H9 (cell line): ENCODE results near the gene MYBPHL. TPM values are rescaled to one million over a fixed set of nuclear protein-coding genes. Genes with fewer than 3 reads are reported as not detected.
A peak's percentile ranks its signal among the peaks of the same experiment; 100 is the strongest.

Source experiments
- DNase-seq: peaks from one replicate; pipeline ENCODE4 v3.0.0-alpha.2; 2017
- H2AFZ ChIP-seq: one replicate; pipeline ENCODE4 v1.6.1; 2013; ENCODE audit warnings: mild to moderate bottlenecking, low read length, control low read depth, moderate library complexity
- H2AK5ac ChIP-seq: 2 replicates; pipeline ENCODE4 v1.6.1; 2013; ENCODE audit warnings: low read length, control low read depth, mixed read lengths; ENCODE audit not compliant: insufficient read length
- H2BK120ac ChIP-seq: one replicate; pipeline ENCODE4 v1.6.1; 2013; ENCODE audit warnings: low read depth, mild to moderate bottlenecking, low read length, control low read depth, inconsistent platforms; ENCODE audit not compliant: poor library complexity, severe bottlenecking
- H2BK12ac ChIP-seq: 2 replicates; pipeline ENCODE4 v1.6.1; 2013; ENCODE audit warnings: low read length, control low read depth, mixed read lengths, low read depth; ENCODE audit not compliant: insufficient read length
- H2BK15ac ChIP-seq: 2 replicates; pipeline ENCODE4 v1.6.1; 2013; ENCODE audit warnings: low read depth, low read length, control low read depth
- H2BK20ac ChIP-seq: one replicate; pipeline ENCODE4 v1.6.1; 2013; ENCODE audit warnings: low read depth, mild to moderate bottlenecking, low read length, control low read depth, inconsistent platforms; ENCODE audit not compliant: poor library complexity, severe bottlenecking
- H2BK5ac ChIP-seq: 2 replicates; pipeline ENCODE4 v1.6.1; 2013; ENCODE audit warnings: low read length, control low read depth, mixed read lengths; ENCODE audit not compliant: insufficient read length
- H3K14ac ChIP-seq: 2 replicates; pipeline ENCODE4 v1.6.1; 2013; ENCODE audit warnings: low read length, control low read depth; ENCODE audit not compliant: insufficient read depth
- H3K18ac ChIP-seq: 2 replicates; pipeline ENCODE4 v1.6.1; 2013; ENCODE audit warnings: low read depth, mild to moderate bottlenecking, mixed read lengths, low read length, control low read depth; ENCODE audit not compliant: insufficient read length
- H3K23ac ChIP-seq: 2 replicates; pipeline ENCODE4 v1.6.1; 2013; ENCODE audit warnings: low read length, control low read depth, mixed read lengths, low read depth; ENCODE audit not compliant: insufficient read length
- H3K23me2 ChIP-seq: 2 replicates; pipeline ENCODE4 v1.6.1; 2013; ENCODE audit warnings: low read depth, mild to moderate bottlenecking, mixed read lengths, low read length, control low read depth; ENCODE audit not compliant: insufficient read length, poor library complexity, severe bottlenecking
- H3K27ac ChIP-seq: 2 replicates; pipeline ENCODE4 v1.5.1; 2013; ENCODE audit warnings: low read length, control low read depth, mixed read lengths, low read depth; ENCODE audit not compliant: insufficient read length
- H3K27me3 ChIP-seq: 2 replicates; pipeline ENCODE4 v1.6.1; 2013; ENCODE audit warnings: low read length, control low read depth, inconsistent platforms; ENCODE audit not compliant: insufficient read depth
- H3K4ac ChIP-seq: 2 replicates; pipeline ENCODE4 v1.6.1; 2013; ENCODE audit warnings: low read depth, mild to moderate bottlenecking, control low read depth, inconsistent platforms, low read length, moderate library complexity
- H3K4me1 ChIP-seq: 2 replicates; pipeline ENCODE4 v1.6.1; 2013; ENCODE audit warnings: low read length, control low read depth, inconsistent platforms; ENCODE audit not compliant: insufficient read depth
- H3K4me2 ChIP-seq: 2 replicates; pipeline ENCODE4 v1.6.1; 2013; ENCODE audit warnings: low read length, control low read depth, mixed read lengths; ENCODE audit not compliant: insufficient read length, insufficient read depth
- H3K56ac ChIP-seq: 2 replicates; pipeline ENCODE4 v1.6.1; 2013; ENCODE audit warnings: low read depth, mild to moderate bottlenecking, mixed read lengths, low read length, control low read depth; ENCODE audit not compliant: insufficient read length
- H3K79me1 ChIP-seq: 2 replicates; pipeline ENCODE4 v1.6.1; 2013; ENCODE audit warnings: low read depth, mild to moderate bottlenecking, moderate library complexity, low read length, control low read depth, inconsistent platforms; ENCODE audit not compliant: insufficient read depth, poor library complexity, severe bottlenecking
- H3K79me2 ChIP-seq: 2 replicates; pipeline ENCODE4 v1.6.1; 2013; ENCODE audit warnings: low read length, control low read depth, inconsistent platforms; ENCODE audit not compliant: insufficient read depth
- H3K9ac ChIP-seq: 2 replicates; pipeline ENCODE4 v1.6.1; 2013; ENCODE audit warnings: low read length, control low read depth, mixed read lengths; ENCODE audit not compliant: insufficient read length; ENCODE audit errors: extremely low read depth
- H3K9me3 ChIP-seq: one replicate; pipeline ENCODE4 v1.6.1; 2013; ENCODE audit warnings: low read depth, low read length, inconsistent platforms; ENCODE audit not compliant: control insufficient read depth
- H3T11ph ChIP-seq: one replicate; pipeline ENCODE4 v1.6.1; 2013; ENCODE audit warnings: mild to moderate bottlenecking, low read length, control low read depth, inconsistent platforms
- H4K20me1 ChIP-seq: one replicate; pipeline ENCODE4 v1.6.1; 2013; ENCODE audit not compliant: control insufficient read depth, insufficient read length, insufficient read depth
- H4K5ac ChIP-seq: 2 replicates; pipeline ENCODE4 v1.6.1; 2013; ENCODE audit warnings: low read depth, mild to moderate bottlenecking, mixed read lengths, low read length, control low read depth; ENCODE audit not compliant: insufficient read length
- H4K8ac ChIP-seq: replicated peaks from 2 replicates; pipeline ENCODE4 v1.6.1; 2013; ENCODE audit warnings: low read length, control low read depth, mixed read lengths, low read depth; ENCODE audit not compliant: insufficient read length
- H4K91ac ChIP-seq: 2 replicates; pipeline ENCODE4 v1.6.1; 2013; ENCODE audit warnings: low read depth, mild to moderate bottlenecking, moderate library complexity, mixed read lengths, low read length, control low read depth; ENCODE audit not compliant: insufficient read length
- H3K27ac Mint-ChIP-seq, 3 experiments: 2 replicates in 2 of 3; 3 replicates in 1 of 3; pipeline ENCODE4 v1.8.0; 2020 to 2021; ENCODE audit warnings: mixed read lengths in 3 of 3, mild to moderate bottlenecking in 1 of 3, moderate library complexity in 1 of 3
- H3K27me3 Mint-ChIP-seq: 2 replicates; pipeline ENCODE4 v1.8.0; 2021; ENCODE audit warnings: low read depth, mild to moderate bottlenecking, moderate library complexity, mixed read lengths
- H3K36me3 Mint-ChIP-seq, 3 experiments: 2 replicates in 2 of 3; 3 replicates in 1 of 3; pipeline ENCODE4 v1.8.0; 2020 to 2021; ENCODE audit warnings: low read depth in 3 of 3, mixed read lengths in 3 of 3; ENCODE audit not compliant: insufficient read depth in 1 of 3
- H3K4me1 Mint-ChIP-seq, 2 experiments: 2 replicates each; pipeline ENCODE4 v1.8.0; 2020; ENCODE audit warnings: mixed read lengths in 2 of 2
- H3K4me3 Mint-ChIP-seq, 2 experiments: 2 replicates in 1 of 2; 3 replicates in 1 of 2; pipeline ENCODE4 v1.8.0; 2020 to 2021; ENCODE audit warnings: mild to moderate bottlenecking in 2 of 2, mixed read lengths in 2 of 2, moderate library complexity in 1 of 2
- H3K9me3 Mint-ChIP-seq, 2 experiments: 2 replicates in 1 of 2; 3 replicates in 1 of 2; pipeline ENCODE4 v1.8.0; 2020; ENCODE audit warnings: mild to moderate bottlenecking in 2 of 2, mixed read lengths in 2 of 2, moderate library complexity in 1 of 2
- CTCF ChIP-seq: fragments of 200-600 bp; sonication (generic); conservative IDR thresholded peaks from 3 replicates; pipeline ENCODE4 v1.8.0; 2021; ENCODE audit warnings: antibody characterized with exemption, mild to moderate bottlenecking
- WGBS: extraction: QIAGEN DNeasy Blood & Tissue Kit; methylation state at CpG from one replicate; pipeline ENCODE4 v1.1.7; 2013; ENCODE audit warnings: missing lambda C conversion rate, low lambda C conversion rate, mixed read lengths; ENCODE audit not compliant: insufficient read length; ENCODE audit errors: extremely low coverage; 5-methylcytosine and 5-hydroxymethylcytosine counted together
- total RNA-seq: library from RNA; stranded (reverse); gene quantifications from 2 replicates; pipeline ENCODE4 v1.2.1, GENCODE V29; 2021

Gene MYBPHL
- total RNA-seq, 1 experiment from 2014 or later: 0.59 TPM

GRCh38 chr1:109269981-109270622 lies 36.7 kb downstream of the MYBPHL start:
- no peak for TF ChIP-seq CTCF
- no peak overlapping the region for H2BK12ac ChIP-seq
- DNase-seq: no peak

More at GRCh38 chr1:109269981-109270622, 36.7 kb downstream of the MYBPHL start:
- Histone ChIP-seq H3K18ac (no peak overlapping the region), H3K56ac (no peak overlapping the region), H3K14ac (no peak overlapping the region), H4K5ac (no peak overlapping the region), H2BK120ac (no peak overlapping the region), H3K4me1 (no peaks in the 10 kb centered on the region; the same call in 1 of the 2 replicates), H4K91ac (no peak overlapping the region), H3K9me3 (no peaks in the 10 kb centered on the region), H3K9ac (no peak overlapping the region), H2BK5ac (no peak overlapping the region), H3K79me1 (no peaks in the 10 kb centered on the region), H2BK20ac (no peak overlapping the region), H3K27me3 (no peaks in the 10 kb centered on the region), H2AFZ (no peak overlapping the region), H3K4ac (no peak overlapping the region), H3K23me2 (no peaks in the 10 kb centered on the region), H3K23ac (no peak overlapping the region), H4K20me1 (no peaks in the 10 kb centered on the region), H3K4me2 (no peak overlapping the region), H3K27ac (no peak overlapping the region), H3K79me2 (no peaks in the 10 kb centered on the region), H3T11ph (no peak overlapping the region), H2BK15ac (no peak overlapping the region), H2AK5ac (no peak overlapping the region), H4K8ac (no peak overlapping the region)
- peaks cover 9 to 52% (median 52%) of the 10 kb centered on the region in 3 experiments; a peak in 6 of 7 replicates for H3K36me3 Mint-ChIP-seq
- no peaks in the 10 kb centered on the region; a peak in 1 of 5 replicates for H3K9me3 Mint-ChIP-seq
- peaks cover 13 to 14% of the 10 kb centered on the region in 2 experiments for H3K4me1 Mint-ChIP-seq
- H3K27ac Mint-ChIP-seq: peak overlapping the region in 1 of 3 experiments; percentile 27; a peak in 1 of 7 replicates
- no CpG with 5 or more reads among the region's 17 CpGs for WGBS
- no peak overlapping the region; a peak in 1 of 5 replicates for H3K4me3 Mint-ChIP-seq
- H3K27me3 Mint-ChIP-seq: no peaks in the 10 kb centered on the region
